Liver (tissue), 9 donors: ENCODE measurements around the gene PPP3CA. TPM values are rescaled to one million over a fixed set of nuclear protein-coding genes. Genes with fewer than 3 reads are reported as not detected.

ENCODE experiments used
- DNase-seq: peaks from one replicate; pipeline ENCODE4 v3.0.0-alpha.2; 2017; ENCODE audit warnings: low spot score
- H3K27ac ChIP-seq, 2 donors: one replicate each; pipeline ENCODE4 v1.7.0; 2013; ENCODE audit warnings: inconsistent platforms in 2 of 2, low read length in 2 of 2, control low read depth in 1 of 2, low read depth in 1 of 2, mild to moderate bottlenecking in 1 of 2
- H3K27me3 ChIP-seq, 4 donors: one replicate each; pipeline versions ENCODE4 v1.6.1 to v1.7.0; 2013; ENCODE audit warnings: low read length in 3 of 4, inconsistent platforms in 1 of 4, mild to moderate bottlenecking in 1 of 4, moderate library complexity in 1 of 4; ENCODE audit not compliant: control insufficient read depth in 4 of 4, insufficient read depth in 4 of 4
- H3K36me3 ChIP-seq, 4 donors: one replicate each; pipeline versions ENCODE4 v1.6.1 to v1.7.0; 2013; ENCODE audit warnings: low read length in 3 of 4, mild to moderate bottlenecking in 3 of 4, low read depth in 1 of 4, moderate library complexity in 1 of 4; ENCODE audit not compliant: control insufficient read depth in 4 of 4, insufficient read depth in 3 of 4
- H3K4me1 ChIP-seq, 4 donors: one replicate each; pipeline versions ENCODE4 v1.6.1 to v1.7.0; 2013; ENCODE audit warnings: low read length in 3 of 4, mild to moderate bottlenecking in 3 of 4, moderate library complexity in 1 of 4; ENCODE audit not compliant: control insufficient read depth in 4 of 4, insufficient read depth in 4 of 4
- H3K4me3 ChIP-seq, 3 donors: one replicate each; pipeline versions ENCODE4 v1.6.1 to v1.7.0; 2013; ENCODE audit warnings: low read length in 3 of 3, control low read depth in 1 of 3, low read depth in 1 of 3, mild to moderate bottlenecking in 1 of 3
- H3K9ac ChIP-seq, 2 donors: one replicate each; pipeline ENCODE4 v1.7.0; 2013; ENCODE audit warnings: low read length in 2 of 2, mild to moderate bottlenecking in 2 of 2, moderate library complexity in 2 of 2, control low read depth in 1 of 2, low read depth in 1 of 2
- H3K9me3 ChIP-seq, 4 donors: one replicate each; pipeline versions ENCODE4 v1.6.1 to v1.7.0; 2013; ENCODE audit warnings: low read length in 3 of 4; ENCODE audit not compliant: control insufficient read depth in 4 of 4
- CTCF ChIP-seq: fragments of 150-350 bp; IDR thresholded peaks from 2 replicates; pipeline ENCODE4 v1.5.1; 2017; ENCODE audit warnings: improper control_type of control experiment, low read depth, low read length; ENCODE audit not compliant: missing input control
- EGR1 ChIP-seq, 2 donors: IDR thresholded peaks; 2 replicates each; pipeline ENCODE4 v1.6.1; 2016 to 2018; ENCODE audit warnings: antibody characterized with exemption in 2 of 2, low read depth in 2 of 2
- FOXA2 ChIP-seq: IDR thresholded peaks from 2 replicates; pipeline ENCODE4 v1.6.1; 2016; ENCODE audit warnings: antibody characterized with exemption
- GABPA ChIP-seq, 2 donors: IDR thresholded peaks in 1 of 2; conservative IDR thresholded peaks in 1 of 2; 2 replicates each; pipeline ENCODE4 v1.6.1; 2016; ENCODE audit warnings: antibody characterized with exemption in 2 of 2, mild to moderate bottlenecking in 1 of 2, moderate library complexity in 1 of 2
- HNF4G ChIP-seq: IDR thresholded peaks from 2 replicates; pipeline ENCODE4 v1.6.1; 2016; ENCODE audit warnings: antibody characterized with exemption
- JUND ChIP-seq, 2 donors: IDR thresholded peaks; 2 replicates each; pipeline ENCODE4 v1.6.1; 2016; ENCODE audit warnings: antibody characterized with exemption in 2 of 2
- NR2F2 ChIP-seq: IDR thresholded peaks from 2 replicates; pipeline ENCODE4 v1.6.1; 2016; ENCODE audit warnings: antibody characterized with exemption
- RAD21 ChIP-seq, 2 donors: IDR thresholded peaks; 2 replicates each; pipeline ENCODE4 v1.6.1; 2016; ENCODE audit warnings: antibody characterized with exemption in 2 of 2, mild to moderate bottlenecking in 2 of 2
- REST ChIP-seq: IDR thresholded peaks from 2 replicates; pipeline ENCODE4 v1.6.1; 2016; ENCODE audit warnings: antibody characterized with exemption, mild to moderate bottlenecking
- RXRA ChIP-seq, 2 donors: IDR thresholded peaks; 2 replicates each; pipeline ENCODE4 v1.6.1; 2017 to 2018; ENCODE audit warnings: antibody characterized with exemption in 2 of 2, mild to moderate bottlenecking in 1 of 2
- SP1 ChIP-seq: IDR thresholded peaks from 2 replicates; pipeline ENCODE4 v1.6.1; 2018; ENCODE audit warnings: antibody characterized with exemption, mild to moderate bottlenecking
- TAF1 ChIP-seq: conservative IDR thresholded peaks from 2 replicates; pipeline ENCODE4 v1.6.1; 2016; ENCODE audit warnings: antibody characterized with exemption, mild to moderate bottlenecking
- WGBS: extraction: QIAGEN DNeasy Blood & Tissue Kit; methylation state at CpG from one replicate; pipeline ENCODE4 v1.1.7; 2013; 5-methylcytosine and 5-hydroxymethylcytosine counted together
- polyA plus RNA-seq, 2 donors: library from polyadenylated mRNA; stranded (reverse) in 1 of 2; unstranded in 1 of 2; fragments of 200-250 nt in 1 of 2; fragments of >200 nt in 1 of 2; fragmentation: Nextera tagmentation in 1 of 2; extraction: Ambion mirVana in 1 of 2; gene quantifications; one replicate each; pipeline versions ENCODE4 v1.2.1 to v1.2.3, GENCODE V29; 2013 to 2015
- total RNA-seq, 2 donors: library from RNA; depleted of rRNA; stranded (reverse); fragments of >200 nt; gene quantifications; one replicate each; pipeline ENCODE4 v1.2.3, GENCODE V29; 2014
- TF ChIP-seq, protein P1 (sequence below): IDR thresholded peaks from 2 replicates; pipeline ENCODE4 v1.6.1; 2016; ENCODE audit warnings: antibody characterized with exemption
- TF ChIP-seq, protein P2 (sequence below): IDR thresholded peaks from 2 replicates; pipeline ENCODE4 v1.6.1; 2016; ENCODE audit warnings: antibody characterized with exemption
- donor health status: healthy.
- donor health status: healthy.
- donor health status: healthy.
- donor health status: healthy.
- donor health status: healthy.

Gene PPP3CA
- total and polyA plus RNA-seq, 4 donors: 3.6 to 18.2 (median 14.2) TPM

DNA sequence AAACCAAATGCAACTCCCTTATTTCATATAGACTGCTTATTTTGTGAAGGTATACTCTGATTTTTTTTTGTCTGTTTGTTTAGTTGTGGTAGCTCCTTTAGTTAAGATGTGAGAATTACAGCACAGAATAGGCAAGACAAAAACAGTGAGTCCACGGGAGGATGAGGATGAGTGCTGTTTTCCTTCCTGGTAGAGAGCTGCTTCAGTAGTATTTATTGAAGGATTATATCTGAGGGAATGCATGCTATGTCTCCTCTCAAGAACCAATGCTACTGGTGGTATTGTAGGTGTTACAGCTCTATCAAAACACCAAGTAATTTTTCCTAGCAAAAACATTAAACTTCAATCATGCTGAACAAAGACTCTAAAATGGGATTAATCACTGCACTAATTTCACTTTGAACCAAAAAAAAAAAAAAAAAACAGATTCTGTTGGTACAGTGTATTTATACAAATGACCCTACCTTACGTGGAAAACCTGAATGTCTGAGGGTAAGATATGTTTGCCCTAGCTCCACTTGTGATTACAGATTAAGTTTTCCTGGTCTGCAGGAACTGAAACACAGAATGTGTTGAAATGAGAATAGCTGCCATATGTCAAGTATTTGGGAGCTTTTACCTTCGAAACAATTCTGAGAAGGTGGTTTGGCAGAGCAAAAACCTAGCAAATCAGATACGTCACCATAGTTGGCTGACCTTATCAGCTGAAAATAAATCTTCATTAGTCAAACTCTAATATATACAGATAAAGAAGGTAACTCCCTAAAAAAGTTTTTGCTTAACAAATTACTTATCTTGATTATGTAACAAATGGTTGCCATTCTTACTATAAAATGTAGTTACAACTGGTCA lies 40.3 kb downstream of the PPP3CA start:
- H3K9me3 ChIP-seq: no peaks in the 10 kb centered on the region
- WGBS: 86% methylated on average over 4 of the region's 4 CpGs
- no peaks in the 10 kb centered on the region for H3K27me3 ChIP-seq
- no peak overlapping the region for H3K9ac ChIP-seq
- no peak for DNase-seq
- no peak overlapping the region for H3K27ac ChIP-seq
- TF ChIP-seq HNF4G (no peak), JUND (IDR thresholded peaks at IDR 0.05) (no peak), GABPA (IDR thresholded peaks at IDR 0.05 in 1 of 2, conservative IDR thresholded peaks at IDR 0.05 in 1 of 2) (no peak), FOXA2 (no peak), NR2F2 (no peak), TAF1 (no peak), REST (no peak), CTCF (no peak)
- TF ChIP-seq, protein P1, sequence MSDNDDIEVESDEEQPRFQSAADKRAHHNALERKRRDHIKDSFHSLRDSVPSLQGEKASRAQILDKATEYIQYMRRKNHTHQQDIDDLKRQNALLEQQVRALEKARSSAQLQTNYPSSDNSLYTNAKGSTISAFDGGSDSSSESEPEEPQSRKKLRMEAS: no peak
- H3K4me3 ChIP-seq: no peak overlapping the region
- H3K36me3 ChIP-seq: no peaks in the 10 kb centered on the region
- H3K4me1 ChIP-seq: no peaks in the 10 kb centered on the region

- TF ChIP-seq GABPA (IDR thresholded peaks at IDR 0.05 in 1 of 2, conservative IDR thresholded peaks at IDR 0.05 in 1 of 2) (no peak), FOXA2 (no peak), TAF1 (no peak), RAD21 (IDR thresholded peaks at IDR 0.05) (no peak), JUND (IDR thresholded peaks at IDR 0.05) (no peak), RXRA (IDR thresholded peaks at IDR 0.05) (no peak), EGR1 (IDR thresholded peaks at IDR 0.05; ENCODE audit: low read depth in 2 of 2) (no peak), SP1 (no peak), CTCF (no peak)
- TF ChIP-seq, protein P2, sequence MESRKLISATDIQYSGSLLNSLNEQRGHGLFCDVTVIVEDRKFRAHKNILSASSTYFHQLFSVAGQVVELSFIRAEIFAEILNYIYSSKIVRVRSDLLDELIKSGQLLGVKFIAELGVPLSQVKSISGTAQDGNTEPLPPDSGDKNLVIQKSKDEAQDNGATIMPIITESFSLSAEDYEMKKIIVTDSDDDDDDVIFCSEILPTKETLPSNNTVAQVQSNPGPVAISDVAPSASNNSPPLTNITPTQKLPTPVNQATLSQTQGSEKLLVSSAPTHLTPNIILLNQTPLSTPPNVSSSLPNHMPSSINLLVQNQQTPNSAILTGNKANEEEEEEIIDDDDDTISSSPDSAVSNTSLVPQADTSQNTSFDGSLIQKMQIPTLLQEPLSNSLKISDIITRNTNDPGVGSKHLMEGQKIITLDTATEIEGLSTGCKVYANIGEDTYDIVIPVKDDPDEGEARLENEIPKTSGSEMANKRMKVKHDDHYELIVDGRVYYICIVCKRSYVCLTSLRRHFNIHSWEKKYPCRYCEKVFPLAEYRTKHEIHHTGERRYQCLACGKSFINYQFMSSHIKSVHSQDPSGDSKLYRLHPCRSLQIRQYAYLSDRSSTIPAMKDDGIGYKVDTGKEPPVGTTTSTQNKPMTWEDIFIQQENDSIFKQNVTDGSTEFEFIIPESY: no peak
- 83% methylated on average over 3 of the region's 3 CpGs for WGBS
- Histone ChIP-seq H3K27me3 (no peaks in the 10 kb centered on the region), H3K9me3 (no peaks in the 10 kb centered on the region), H3K4me3 (no peak overlapping the region), H3K4me1 (no peaks in the 10 kb centered on the region), H3K9ac (no peak overlapping the region), H3K27ac (no peak overlapping the region), H3K36me3 (no peaks in the 10 kb centered on the region)
- no peak for DNase-seq
These were observed 41.1 kb downstream of the PPP3CA start for GRCh38 chr4:101306225-101306624.
